CD4-positive, alpha-beta T cell treated with Interleukin-15 for 1 hour (primary cell): ENCODE data around the gene PDCD11.
"Not testable (repeated sequence)": the region's sequence is repeated elsewhere in the genome, so short reads cannot be mapped to it uniquely, and the experiment has no call there.

ENCODE experiments used
- DNase-seq: peaks from one replicate; pipeline ENCODE4 v3.0.0-alpha.2; 2020

PDCD11 gene

GRCh38 chr10:103396067-103396788 is at the start of gene PDCD11, which contains the start of gene ATP5MK:
PDCD11 (plus strand) TSS chr10:103396626; CDS start chr10:103398427, 1,801 bp downstream.
ATP5MK (minus strand) TSS chr10:103396475; CDS start chr10:103392457, 4,018 bp downstream.
- DNase-seq, result peak; percentile 95

- no peak for DNase-seq
Observed at GRCh38 chr10:103350175-103350516, 46.3 kb upstream of the PDCD11 start.

- peak; percentile 74 for DNase-seq
Observed at GRCh38 chr10:103350517-103351260, 45.7 kb upstream of the PDCD11 start, which contains the start of gene PCGF6. PCGF6 (minus strand) TSS chr10:103351140; CDS start chr10:103351066, 74 bp downstream.

- no peak for DNase-seq
Observed at GRCh38 chr10:103353281-103353680, 43.1 kb upstream of the PDCD11 start.

GRCh38 chr10:103354567-103354966 is 41.9 kb upstream of the PDCD11 start:
- DNase-seq, result not testable (repeated sequence)

GRCh38 chr10:103355906-103356599 is 40.4 kb upstream of the PDCD11 start:
- DNase-seq, result no peak

GRCh38 chr10:103359493-103359892 is 36.9 kb upstream of the PDCD11 start:
- not testable (repeated sequence) for DNase-seq

- DNase-seq, result not testable (repeated sequence)
Observed at GRCh38 chr10:103360791-103361190, 35.6 kb upstream of the PDCD11 start.

- no peak for DNase-seq
Observed at GRCh38 chr10:103367379-103367781, 29.0 kb upstream of the PDCD11 start.

- DNase-seq, result peak; percentile 89
Observed at GRCh38 chr10:103367782-103368518, 28.5 kb upstream of the PDCD11 start, which contains the start of gene TAF5. TAF5 (plus strand) TSS chr10:103367976; CDS start chr10:103367990, 14 bp downstream.

GRCh38 chr10:103373544-103373943 is 22.9 kb upstream of the PDCD11 start:
- DNase-seq, result no peak

- no peak for DNase-seq
Observed at GRCh38 chr10:103374263-103374662, 22.2 kb upstream of the PDCD11 start.

GRCh38 chr10:103382769-103383168 is 13.7 kb upstream of the PDCD11 start:
- no peak for DNase-seq

GRCh38 chr10:103394180-103394579 is 2.2 kb upstream of the PDCD11 start:
- no peak for DNase-seq

- DNase-seq, result no peak
Observed at GRCh38 chr10:103395754-103396066, 716 bp upstream of the PDCD11 start.

- DNase-seq, result no peak
Observed at GRCh38 chr10:103396789-103397087, 312 bp downstream of the PDCD11 start.

- DNase-seq, result no peak
Observed at GRCh38 chr10:103397191-103397825, 882 bp downstream of the PDCD11 start.

GRCh38 chr10:103413564-103413963 is 17.1 kb downstream of the PDCD11 start:
- DNase-seq, result no peak

- no peak for DNase-seq
Observed at GRCh38 chr10:103415581-103415980, 19.2 kb downstream of the PDCD11 start.

GRCh38 chr10:103416436-103417147 is 20.2 kb downstream of the PDCD11 start:
- DNase-seq, result peak; percentile 56

GRCh38 chr10:103417148-103417469 is 20.7 kb downstream of the PDCD11 start:
- not testable (repeated sequence) for DNase-seq

GRCh38 chr10:103417601-103418000 is 21.2 kb downstream of the PDCD11 start:
- DNase-seq, result no peak
